Measurements from ENCODE around the gene MGLL.
"Not testable (repeated sequence)": the region's sequence is repeated elsewhere in the genome, so short reads cannot be mapped to it uniquely, and the experiment has no call there.

The MGLL gene

GRCh38 chr3:127660621-127661251 is 161.6 kb downstream of the MGLL start:
- no peak overlapping the region for H3K27ac ChIP-seq
- TF ChIP-seq CTCF (IDR thresholded peaks at IDR 0.05): no peak

GRCh38 chr3:127658234-127658633 is 164.1 kb downstream of the MGLL start:
- Histone ChIP-seq H3K36me3 (no peaks in the 10 kb centered on the region), H3K4me3 (ENCODE audit: low read depth in 1 of 2, low read length in 1 of 2) (no peak overlapping the region), H3K4me1 (ENCODE audit: control insufficient read depth in 1 of 2, insufficient read depth in 1 of 2, low read depth in 1 of 2, low read length in 1 of 2) (no peaks in the 10 kb centered on the region), H3K27me3 (no peaks in the 10 kb centered on the region), H3K27ac (no peak overlapping the region), H3K9me3 (no peaks in the 10 kb centered on the region)
- no peak for TF ChIP-seq CTCF (IDR thresholded peaks at IDR 0.05)

More at GRCh38 chr3:127660621-127661251, 161.6 kb downstream of the MGLL start:
- no peaks in the 10 kb centered on the region for H3K4me1 ChIP-seq (ENCODE audit: control insufficient read depth in 1 of 2, insufficient read depth in 1 of 2, low read depth in 1 of 2, low read length in 1 of 2)
- no peaks in the 10 kb centered on the region for H3K9me3 ChIP-seq
- H3K27me3 ChIP-seq: no peaks in the 10 kb centered on the region
- no peak overlapping the region for H3K4me3 ChIP-seq (ENCODE audit: low read depth in 1 of 2, low read length in 1 of 2)
- no peaks in the 10 kb centered on the region for H3K36me3 ChIP-seq

DNA sequence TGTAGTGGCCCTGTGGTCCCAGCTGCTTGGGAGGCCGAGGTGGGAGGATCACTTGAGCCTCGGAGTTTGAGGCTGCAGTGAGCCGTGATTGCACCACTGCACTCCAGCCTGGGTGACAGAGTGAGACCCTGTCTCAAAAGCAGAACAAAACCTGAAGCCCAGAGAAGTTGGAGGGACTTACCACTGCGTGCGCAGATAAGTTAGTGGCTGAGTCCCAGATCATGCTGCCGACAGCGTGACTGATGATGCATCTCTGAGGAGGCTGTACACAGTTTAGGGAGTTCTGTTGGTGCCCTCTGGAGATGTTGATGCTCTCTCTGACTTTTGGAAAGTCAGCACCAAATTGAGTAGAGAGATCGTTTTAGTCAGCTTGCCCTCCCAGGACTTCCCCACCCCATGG is 165.4 kb downstream of the MGLL start:
- no peak for TF ChIP-seq CTCF (IDR thresholded peaks at IDR 0.05)
- no peaks in the 10 kb centered on the region for H3K4me1 ChIP-seq (ENCODE audit: control insufficient read depth in 1 of 2, insufficient read depth in 1 of 2, low read depth in 1 of 2, low read length in 1 of 2)
- H3K9me3 ChIP-seq: no peaks in the 10 kb centered on the region
- H3K27me3 ChIP-seq: no peaks in the 10 kb centered on the region
- H3K4me3 ChIP-seq (ENCODE audit: low read depth in 1 of 2, low read length in 1 of 2): no peak overlapping the region
- no peaks in the 10 kb centered on the region for H3K36me3 ChIP-seq
- no peak overlapping the region for H3K27ac ChIP-seq

- Histone ChIP-seq H3K9me3 (no peaks in the 10 kb centered on the region), H3K4me1 (ENCODE audit: control insufficient read depth in 1 of 2, insufficient read depth in 1 of 2, low read depth in 1 of 2, low read length in 1 of 2) (no peaks in the 10 kb centered on the region), H3K36me3 (no peaks in the 10 kb centered on the region), H3K27ac (no peak overlapping the region), H3K27me3 (no peaks in the 10 kb centered on the region), H3K4me3 (ENCODE audit: low read depth in 1 of 2, low read length in 1 of 2) (no peak overlapping the region)
- no peak for TF ChIP-seq CTCF (IDR thresholded peaks at IDR 0.05)
Observed at GRCh38 chr3:127655641-127656040, 166.7 kb downstream of the MGLL start.

- H3K36me3 ChIP-seq; H3K4me1 ChIP-seq (ENCODE audit: control insufficient read depth in 1 of 2, insufficient read depth in 1 of 2, low read depth in 1 of 2, low read length in 1 of 2); H3K9me3 ChIP-seq; H3K27ac ChIP-seq; H3K4me3 ChIP-seq (ENCODE audit: low read depth in 1 of 2, low read length in 1 of 2); H3K27me3 ChIP-seq: not testable (repeated sequence)
Observed at GRCh38 chr3:127654993-127655392, 167.3 kb downstream of the MGLL start.

- no peak overlapping the region for H3K4me3 ChIP-seq (ENCODE audit: low read depth in 1 of 2, low read length in 1 of 2)
- H3K4me1 ChIP-seq (ENCODE audit: control insufficient read depth in 1 of 2, insufficient read depth in 1 of 2, low read depth in 1 of 2, low read length in 1 of 2): no peaks in the 10 kb centered on the region
- H3K27me3 ChIP-seq: no peaks in the 10 kb centered on the region
- TF ChIP-seq CTCF (IDR thresholded peaks at IDR 0.05): no peak
- H3K27ac ChIP-seq: no peak overlapping the region
- no peaks in the 10 kb centered on the region for H3K9me3 ChIP-seq
- H3K36me3 ChIP-seq: no peaks in the 10 kb centered on the region
Observed at GRCh38 chr3:127654374-127654773, 167.9 kb downstream of the MGLL start.
